ENCODE measurements around the gene SLC1A4.

Gene SLC1A4

GRCh38 chr2:65057391-65058052 is 68.3 kb downstream of the SLC1A4 start:
- DNase-seq, result no peak
- no peaks in the 10 kb centered on the region for H3K27me3 ChIP-seq (replicated peaks; ENCODE audit: insufficient read depth, low read length)
- peak overlapping the region; percentile 81 for H3K4me2 ChIP-seq (ENCODE audit: low read depth, low read length)
- TF ChIP-seq EZH2 (optimal IDR thresholded peaks at IDR 0.05; ENCODE audit: low read depth, low read length) (no peak), EZH2phosphoT487 (IDR thresholded peaks at IDR 0.05; ENCODE audit: low read length) (no peak), CTCF (IDR thresholded peaks at IDR 0.05; ENCODE audit: low read length) (no peak)
- no peaks in the 10 kb centered on the region for H3K9me3 ChIP-seq (replicated peaks; ENCODE audit: insufficient read depth, low read length)
- peak overlapping the region; percentile 39; the same call in 1 of the 2 replicates for H3K9ac ChIP-seq (ENCODE audit: low read length)
- peaks cover 44% of the 10 kb centered on the region for H3K79me2 ChIP-seq (ENCODE audit: low read length)
- peak overlapping the region; percentile 78 for H3K4me3 ChIP-seq (ENCODE audit: low read length)
- H3K27ac ChIP-seq (ENCODE audit: low read length), result no peak overlapping the region
- H4K20me1 ChIP-seq (ENCODE audit: insufficient read depth, low read length), result no peaks in the 10 kb centered on the region
- H2AFZ ChIP-seq (ENCODE audit: low read length), result no peak overlapping the region
- no peaks in the 10 kb centered on the region for H3K9me2 ChIP-seq (replicated peaks; ENCODE audit: insufficient read depth, low read length)
- peaks cover 19% of the 10 kb centered on the region for H3F3A ChIP-seq (ENCODE audit: insufficient read depth, low read length)
- H3K36me3 ChIP-seq (replicated peaks; ENCODE audit: insufficient read depth, low read length), result no peaks in the 10 kb centered on the region
- H3K4me1 ChIP-seq (ENCODE audit: low read length), result peaks cover 42% of the 10 kb centered on the region

GRCh38 chr2:65059071-65059470 is 69.9 kb downstream of the SLC1A4 start:
- Histone ChIP-seq H3K27ac (ENCODE audit: low read length) (no peak overlapping the region), H2AFZ (ENCODE audit: low read length) (no peak overlapping the region), H3K79me2 (ENCODE audit: low read length) (peaks cover 45% of the 10 kb centered on the region), H3K9me3 (replicated peaks; ENCODE audit: insufficient read depth, low read length) (no peaks in the 10 kb centered on the region), H3K9me2 (replicated peaks; ENCODE audit: insufficient read depth, low read length) (no peaks in the 10 kb centered on the region), H3K9ac (ENCODE audit: low read length) (no peak overlapping the region), H3K36me3 (replicated peaks; ENCODE audit: insufficient read depth, low read length) (no peaks in the 10 kb centered on the region), H3F3A (ENCODE audit: insufficient read depth, low read length) (peaks cover 4% of the 10 kb centered on the region), H3K27me3 (replicated peaks; ENCODE audit: insufficient read depth, low read length) (no peaks in the 10 kb centered on the region), H4K20me1 (ENCODE audit: insufficient read depth, low read length) (no peaks in the 10 kb centered on the region), H3K4me1 (ENCODE audit: low read length) (peaks cover 27% of the 10 kb centered on the region), H3K4me2 (ENCODE audit: low read depth, low read length) (no peak overlapping the region), H3K4me3 (ENCODE audit: low read length) (no peak overlapping the region)
- TF ChIP-seq EZH2phosphoT487 (IDR thresholded peaks at IDR 0.05; ENCODE audit: low read length) (no peak), EZH2 (optimal IDR thresholded peaks at IDR 0.05; ENCODE audit: low read depth, low read length) (no peak), CTCF (IDR thresholded peaks at IDR 0.05; ENCODE audit: low read length) (no peak)
- no peak for DNase-seq

GRCh38 chr2:65061146-65061909 is 72.1 kb downstream of the SLC1A4 start:
- Histone ChIP-seq H3K4me3 (ENCODE audit: low read length) (no peak overlapping the region), H3K9me3 (replicated peaks; ENCODE audit: insufficient read depth, low read length) (no peaks in the 10 kb centered on the region), H3F3A (ENCODE audit: insufficient read depth, low read length) (peaks cover 5% of the 10 kb centered on the region; the same call in 1 of the 2 replicates), H3K79me2 (ENCODE audit: low read length) (peaks cover 30% of the 10 kb centered on the region), H3K36me3 (replicated peaks; ENCODE audit: insufficient read depth, low read length) (no peaks in the 10 kb centered on the region), H4K20me1 (ENCODE audit: insufficient read depth, low read length) (no peaks in the 10 kb centered on the region), H3K9ac (ENCODE audit: low read length) (no peak overlapping the region), H3K27ac (ENCODE audit: low read length) (no peak overlapping the region), H3K4me1 (ENCODE audit: low read length) (peaks cover 21% of the 10 kb centered on the region), H2AFZ (ENCODE audit: low read length) (no peak overlapping the region), H3K9me2 (replicated peaks; ENCODE audit: insufficient read depth, low read length) (no peaks in the 10 kb centered on the region), H3K4me2 (ENCODE audit: low read depth, low read length) (no peak overlapping the region), H3K27me3 (replicated peaks; ENCODE audit: insufficient read depth, low read length) (no peaks in the 10 kb centered on the region)
- TF ChIP-seq EZH2phosphoT487 (IDR thresholded peaks at IDR 0.05; ENCODE audit: low read length), result no peak
- no peak for TF ChIP-seq EZH2 (optimal IDR thresholded peaks at IDR 0.05; ENCODE audit: low read depth, low read length)
- TF ChIP-seq CTCF (IDR thresholded peaks at IDR 0.05; ENCODE audit: low read length), result no peak
- no peak for DNase-seq
